HCT116 (cell line): ENCODE data around the gene STAT4. TPM values are rescaled to one million over a fixed set of nuclear protein-coding genes. Genes with fewer than 3 reads are reported as not detected.

ENCODE experiments used
- ATAC-seq: fragments of 200-7000 bp; cut with Tn5 transposase; 2 replicates; pipeline ENCODE4 v1.9.1; 2020; ENCODE audit warnings: mild to moderate bottlenecking, moderate library complexity
- BruUV-seq: library from RNA; stranded (reverse); fragments of 400-500 nt; replicated peaks from 2 replicates; lab custom pipeline; 2021; lab: Mats Ljungman, UMichigan
- CTCF ChIA-PET: fragments of 300-600 bp; sonication (Branson Sonifier 250); formaldehyde crosslinking; loops from one replicate; lab custom pipeline; 2021; ENCODE audit warnings: antibody characterized with exemption; lab: Charles Lee
- POLR2A ChIA-PET: fragments of 300-600, 350-600 bp; sonication (Branson Sonifier 250); formaldehyde crosslinking; loops from one replicate; lab custom pipeline; 2021; ENCODE audit warnings: antibody characterized with exemption; lab: Charles Lee
- RAD21 ChIA-PET, 2 experiments: fragments of 300-600 bp; sonication (Branson Sonifier 250); formaldehyde crosslinking; loops; one replicate each; lab custom pipeline; 2023; ENCODE audit warnings: low total read pairs in 2 of 2; ENCODE audit not compliant: uncharacterized antibody in 2 of 2, unreplicated experiment in 2 of 2, low non-redundant PET in 1 of 2; lab: Charles Lee
- DNase-seq: peaks from one replicate; pipeline ENCODE4 v3.0.0-alpha.2; 2010; ENCODE audit warnings: low read depth, low spot score
- H2AFZ ChIP-seq: fragments of 200-600 bp; shearing (Covaris generic), sonication (generic); 2 replicates; pipeline ENCODE4 v1.6.1; 2017; ENCODE audit warnings: low read depth, mixed run types, mixed read lengths, antibody characterized with exemption, low read length; ENCODE audit not compliant: poor library complexity, severe bottlenecking
- H3K27ac ChIP-seq: 2 replicates; pipeline ENCODE4 v1.5.1; 2012; ENCODE audit warnings: low read depth, low read length
- H3K27me3 ChIP-seq: fragments of 200-600 bp; sonication (generic); 2 replicates; pipeline ENCODE4 v1.6.1; 2016; ENCODE audit warnings: mixed run types, low read length, mixed read lengths; ENCODE audit not compliant: insufficient read depth
- H3K36me3 ChIP-seq, 2 experiments: fragments of 200-500 bp in 1 of 2; fragments of 200-600 bp in 1 of 2; sonication (Bioruptor generic) in 1 of 2; sonication (generic) in 1 of 2; 2 replicates each; pipeline versions ENCODE4 v1.5.1 to v1.6.1; 2014 to 2016; ENCODE audit warnings: low read length in 2 of 2, inconsistent platforms in 1 of 2, mixed read lengths in 1 of 2, mixed run types in 1 of 2; ENCODE audit not compliant: insufficient read depth in 2 of 2, control insufficient read depth in 1 of 2
- H3K4me1 ChIP-seq, 2 experiments: fragments of 200-600 bp in 1 of 2; sonication (generic) in 1 of 2; 2 replicates each; pipeline versions ENCODE4 v1.5.1 to v1.6.1; 2012 to 2017; ENCODE audit warnings: low read length in 2 of 2, inconsistent platforms in 1 of 2, mild to moderate bottlenecking in 1 of 2, mixed read lengths in 1 of 2, mixed run types in 1 of 2, moderate library complexity in 1 of 2; ENCODE audit not compliant: insufficient read depth in 2 of 2, control insufficient read depth in 1 of 2
- H3K4me2 ChIP-seq: fragments of 200-600 bp; sonication (generic); 2 replicates; pipeline ENCODE4 v1.6.1; 2017; ENCODE audit warnings: mixed run types, low read length, mixed read lengths
- H3K4me3 ChIP-seq, 2 experiments: fragments of 200-600 bp in 1 of 2; sonication (generic) in 1 of 2; replicated peaks in 1 of 2; 2 replicates each; pipeline ENCODE4 v1.5.1; 2011 to 2016; ENCODE audit warnings: low read length in 2 of 2, control low read depth in 1 of 2, low read depth in 1 of 2, mild to moderate bottlenecking in 1 of 2, mixed read lengths in 1 of 2, mixed run types in 1 of 2
- H3K79me2 ChIP-seq: fragments of 200-600 bp; sonication (generic); 2 replicates; pipeline ENCODE4 v1.6.1; 2017; ENCODE audit warnings: mild to moderate bottlenecking, mixed run types, low read length, moderate library complexity, mixed read lengths; ENCODE audit not compliant: insufficient read depth
- H3K9ac ChIP-seq: fragments of 200-600 bp; sonication (generic); 2 replicates; pipeline ENCODE4 v1.6.1; 2016; ENCODE audit warnings: low read length, mixed read lengths
- H3K9me2 ChIP-seq: fragments of 200-600 bp; sonication (generic), shearing (Covaris generic); 2 replicates; pipeline ENCODE4 v1.6.1; 2017; ENCODE audit warnings: mixed run types, mild to moderate bottlenecking, moderate library complexity; ENCODE audit not compliant: insufficient read depth
- H3K9me3 ChIP-seq, 2 experiments: fragments of 200-500 bp in 1 of 2; fragments of 200-600 bp in 1 of 2; sonication (Bioruptor generic) in 1 of 2; sonication (generic) in 1 of 2; 2 replicates each; pipeline ENCODE4 v1.6.1; 2014 to 2017; ENCODE audit warnings: low read length in 2 of 2, mixed read lengths in 2 of 2, inconsistent platforms in 1 of 2, low read depth in 1 of 2, mild to moderate bottlenecking in 1 of 2, mixed run types in 1 of 2, moderate library complexity in 1 of 2; ENCODE audit not compliant: control insufficient read depth in 1 of 2, insufficient read depth in 1 of 2
- H4K20me1 ChIP-seq: fragments of 200-600 bp; sonication (generic), shearing (Covaris generic); 2 replicates; pipeline ENCODE4 v1.6.1; 2017; ENCODE audit warnings: mixed run types, mild to moderate bottlenecking, moderate library complexity; ENCODE audit not compliant: insufficient read depth
- ATF3 ChIP-seq: IDR thresholded peaks from 2 replicates; pipeline ENCODE4 v1.6.1; 2012
- CBX3 ChIP-seq: IDR thresholded peaks from 2 replicates; pipeline ENCODE4 v1.6.1; 2012; ENCODE audit warnings: low read depth
- CEBPB ChIP-seq: IDR thresholded peaks from 2 replicates; pipeline ENCODE4 v1.6.1; 2012; ENCODE audit warnings: low read depth
- CTCF ChIP-seq, 3 experiments: fragments of 200-600 bp in 1 of 3; sonication (generic) in 1 of 3; IDR thresholded peaks in 2 of 3; conservative IDR thresholded peaks in 1 of 3; 2 replicates each; pipeline ENCODE4 v1.5.1; 2012 to 2017; ENCODE audit warnings: low read depth in 2 of 3, low read length in 2 of 3, antibody characterized with exemption in 1 of 3, borderline replicate concordance in 1 of 3, control low read depth in 1 of 3, mild to moderate bottlenecking in 1 of 3, mixed read lengths in 1 of 3, mixed run types in 1 of 3, moderate library complexity in 1 of 3; ENCODE audit not compliant: insufficient read depth in 1 of 3
- ELF1 ChIP-seq: IDR thresholded peaks from 2 replicates; pipeline ENCODE4 v1.6.1; 2012; ENCODE audit warnings: low read depth, borderline replicate concordance
- FOSL1 ChIP-seq: IDR thresholded peaks from 2 replicates; pipeline ENCODE4 v1.6.1; 2012; ENCODE audit warnings: low read depth
- JUND ChIP-seq: IDR thresholded peaks from 2 replicates; pipeline ENCODE4 v1.6.1; 2012
- MAX ChIP-seq: IDR thresholded peaks from 2 replicates; pipeline ENCODE4 v1.6.1; 2012
- POLR2A ChIP-seq: IDR thresholded peaks from 2 replicates; pipeline ENCODE4 v1.7.0; 2011; ENCODE audit warnings: borderline replicate concordance; ENCODE audit not compliant: insufficient read depth, insufficient read length; ENCODE audit errors: extremely low read depth
- POLR2AphosphoS5 ChIP-seq: IDR thresholded peaks from 2 replicates; pipeline ENCODE4 v1.6.1; 2011; ENCODE audit warnings: mild to moderate bottlenecking, low read depth, low read length, moderate library complexity
- SP1 ChIP-seq: IDR thresholded peaks from 2 replicates; pipeline ENCODE4 v1.6.1; 2012; ENCODE audit warnings: low read depth
- TCF7L2 ChIP-seq: IDR thresholded peaks from 2 replicates; pipeline ENCODE4 v1.7.0; 2011; ENCODE audit warnings: borderline replicate concordance, inconsistent platforms; ENCODE audit not compliant: insufficient read depth, insufficient read length; ENCODE audit errors: extremely low read depth
- ZBTB33 ChIP-seq: IDR thresholded peaks from 2 replicates; pipeline ENCODE4 v1.6.1; 2011; ENCODE audit warnings: mild to moderate bottlenecking, low read length, moderate library complexity; ENCODE audit not compliant: insufficient replicate concordance; ENCODE audit errors: extremely low read depth
- ZFX ChIP-seq: fragments of 450-650 bp; IDR thresholded peaks from 2 replicates; pipeline ENCODE4 v1.6.1; 2017
- intact Hi-C: fragments of 100-400 bp; cut with micrococcal nuclease; formaldehyde crosslinking; loops from 2 replicates; pipeline ENCODE4 v1.10.0; 2022
- total RNA-seq: library from RNA; stranded (reverse); gene quantifications from one replicate; pipeline ENCODE4 v1.2.1, GENCODE V29; 2021; ENCODE audit not compliant: unreplicated experiment

The STAT4 gene
- total RNA-seq, 1 experiment from 2014 or later: 2.0 TPM

- ATAC-seq (no peak), DNase-seq (no peak)
- H3K36me3 ChIP-seq: no peaks in the 10 kb centered on the region
- H3K4me3 ChIP-seq: no peak overlapping the region
- POLR2A ChIA-PET: no interaction called here
- intact Hi-C loops: no loop called here
- H3K9ac ChIP-seq: no peak overlapping the region
- no peaks in the 10 kb centered on the region for H3K9me2 ChIP-seq
- no peak for TF ChIP-seq POLR2A
- TF ChIP-seq CBX3: no peak
- no peak for TF ChIP-seq ZFX
- TF ChIP-seq ATF3: no peak
- TF ChIP-seq MAX: no peak
- TF ChIP-seq CTCF (IDR thresholded peaks at IDR 0.05 in 2 of 3, conservative IDR thresholded peaks at IDR 0.05 in 1 of 3; ENCODE audit: borderline replicate concordance in 1 of 3, insufficient read depth in 1 of 3, low read depth in 2 of 3, low read length in 2 of 3): no peak
- no peak for TF ChIP-seq JUND
- TF ChIP-seq POLR2AphosphoS5: no peak
- TF ChIP-seq CEBPB: no peak
- no peak for TF ChIP-seq SP1
- no peak for TF ChIP-seq FOSL1
- no peak for TF ChIP-seq ELF1
- TF ChIP-seq ZBTB33: no peak
- TF ChIP-seq TCF7L2: no peak
- no peaks in the 10 kb centered on the region for H3K79me2 ChIP-seq
- H3K27me3 ChIP-seq: no peaks in the 10 kb centered on the region
- no peaks in the 10 kb centered on the region for H4K20me1 ChIP-seq
- CTCF ChIA-PET: no interaction called here
- no peak overlapping the region for H3K4me2 ChIP-seq
- H3K9me3 ChIP-seq: no peaks in the 10 kb centered on the region
- BruUV-seq: no TSS peak
- no peaks in the 10 kb centered on the region for H3K4me1 ChIP-seq
- H2AFZ ChIP-seq: no peak overlapping the region
- RAD21 ChIA-PET: no interaction called here
- H3K27ac ChIP-seq: no peak overlapping the region
These were observed 49.2 kb upstream of the STAT4 start for GRCh38 chr2:191199929-191200512.
